ENCODE results near the gene APOM. TPM values are rescaled to one million over a fixed set of nuclear protein-coding genes. Genes with fewer than 3 reads are reported as not detected.
A peak's percentile ranks its signal among the peaks of the same experiment; 100 is the strongest.

APOM gene
- total and polyA plus RNA-seq, 2 of the 4 experiments (the other 2 are of a cell fraction) = 1.4 to 3.8 TPM

- CTCF ChIA-PET = interaction anchor here (0.6 to 1.6 kb wide), 3 partner anchors 11 to 105 kb away, joined by 3 to 5 read pairs (median 4); partner anchors contain the start of genes ATP6V1G2 and GPANK1
- WGBS, 2 experiments (ENCODE audit: extremely low coverage in 2 of 2, insufficient read length in 1 of 2) = 0% methylated on average over 1 of the region's 29 CpGs; no CpG with 5 or more reads in 1 of the 2 experiments
Measured at GRCh38 chr6:31651602-31652191, 4.0 kb upstream of the APOM start.

More at GRCh38 chr6:31651602-31652191, 4.0 kb upstream of the APOM start:
- Histone ChIP-seq H4K91ac (ENCODE audit: insufficient read depth, low read depth, low read length) (peak overlapping the region; percentile 81), H2AK9ac (replicated peaks; ENCODE audit: low read depth, low read length, poor library complexity) (peak overlapping the region; percentile 98), H4K5ac (ENCODE audit: low read depth, low read length) (peak overlapping the region; percentile 16), H3K4me1 (ENCODE audit: control insufficient read depth, insufficient read depth, low read length) (0 out of 2 replicates have a peak, but pooled peaks cover 3% of the 10 kb centered on the region), H2BK15ac (ENCODE audit: low read depth, low read length) (peak overlapping the region; percentile 10; the same call in 1 of the 3 replicates), H3K56ac (ENCODE audit: extremely low read depth, insufficient read depth, low read length) (peak overlapping the region; percentile 62; the same call in 1 of the 2 replicates), H3K79me1 (ENCODE audit: low read depth in 1 of 2, low read length in 2 of 2) (peaks cover 10 to 68% of the 10 kb centered on the region in 2 experiments; a peak in 3 of 4 replicates), H3K9ac (ENCODE audit: low read depth, low read length) (peak overlapping the region; percentile 70), H3K27ac (ENCODE audit: insufficient read depth, low read length) (peak overlapping the region; percentile 88), H3K14ac (replicated peaks; ENCODE audit: low read depth, low read length) (peak overlapping the region; percentile 96), H4K8ac (ENCODE audit: low read depth in 2 of 2, low read length in 2 of 2) (peak overlapping the region; percentile 56 to 96; a peak in 3 of 4 replicates), H3K27me3 (ENCODE audit: control insufficient read depth, insufficient read depth, low read length) (no peaks in the 10 kb centered on the region), H3K36me3 (ENCODE audit: control insufficient read depth, insufficient read depth, low read length) (peaks cover 23% of the 10 kb centered on the region), H3K4ac (ENCODE audit: low read depth, low read length) (peak overlapping the region; percentile 99), H3K9me3 (ENCODE audit: control insufficient read depth, insufficient read depth, low read length) (no peaks in the 10 kb centered on the region), H3K4me3 (ENCODE audit: insufficient read depth, low read depth, low read length) (peak overlapping the region; percentile 59), H3K18ac (ENCODE audit: low read depth, low read length) (peak overlapping the region; percentile 36), H2AFZ (replicated peaks; ENCODE audit: low read length, poor library complexity) (peak overlapping the region; percentile 96), H3K4me2 (ENCODE audit: low read depth, low read length) (peak overlapping the region; percentile 89), H4K20me1 (ENCODE audit: insufficient read depth, low read length) (no peaks in the 10 kb centered on the region), H3K23ac (ENCODE audit: low read depth, low read length) (peak overlapping the region; percentile 91), H2BK120ac (ENCODE audit: low read depth, low read length) (peak overlapping the region; percentile 24; the same call in 1 of the 2 replicates), H2AK5ac (ENCODE audit: low read depth, low read length) (peak overlapping the region; percentile 89), H2BK5ac (ENCODE audit: low read depth, low read length, poor library complexity, severe bottlenecking) (peak overlapping the region; percentile 93), H2BK20ac (ENCODE audit: low read depth, low read length) (no peak overlapping the region), H3K9me1 (ENCODE audit: insufficient read depth, low read length) (peaks cover 8% of the 10 kb centered on the region; the same call in 1 of the 2 replicates)
- DNase-seq (peak; percentile 80), ATAC-seq (ENCODE audit: low read depth) (peak; percentile 59)
- dilution Hi-C loops (cut with HindIII; ENCODE audit: low sequenced_read_pairs, unreplicated experiment) (no loop called here), in situ Hi-C loops (cut with MboI; ENCODE audit: low sequenced_read_pairs) (no loop called here), intact Hi-C loops (cut with micrococcal nuclease) (loop anchor here (1.0 kb wide), 1 partner anchor 31 kb away; the partner anchor contains the start of gene PRRC2A)
- TSS peak; percentile 42 for BruUV-seq (replicated peaks)
- POLR2A ChIA-PET (ENCODE audit: unreplicated experiment) = interaction anchor here (1.2 to 2.5 kb wide), 3 partner anchors 9 to 110 kb away, joined by 3 to 11 read pairs (median 8); partner anchors contain the start of genes C6orf47 and DDX39B
- TF ChIP-seq, protein P1, sequence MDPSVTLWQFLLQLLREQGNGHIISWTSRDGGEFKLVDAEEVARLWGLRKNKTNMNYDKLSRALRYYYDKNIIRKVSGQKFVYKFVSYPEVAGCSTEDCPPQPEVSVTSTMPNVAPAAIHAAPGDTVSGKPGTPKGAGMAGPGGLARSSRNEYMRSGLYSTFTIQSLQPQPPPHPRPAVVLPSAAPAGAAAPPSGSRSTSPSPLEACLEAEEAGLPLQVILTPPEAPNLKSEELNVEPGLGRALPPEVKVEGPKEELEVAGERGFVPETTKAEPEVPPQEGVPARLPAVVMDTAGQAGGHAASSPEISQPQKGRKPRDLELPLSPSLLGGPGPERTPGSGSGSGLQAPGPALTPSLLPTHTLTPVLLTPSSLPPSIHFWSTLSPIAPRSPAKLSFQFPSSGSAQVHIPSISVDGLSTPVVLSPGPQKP (IDR thresholded peaks at IDR 0.05; ENCODE audit: borderline replicate concordance, low read depth, low read length) = 0 out of 2 replicates have a peak, but pooled peaks have one; percentile 29
- TF ChIP-seq CHD1 (IDR thresholded peaks at IDR 0.05; ENCODE audit: low read depth, low read length) (no peak), BHLHE40 (IDR thresholded peaks at IDR 0.05; ENCODE audit: low read depth, low read length) (peak; percentile 93), MXI1 (IDR thresholded peaks at IDR 0.05; ENCODE audit: borderline replicate concordance, low read depth, low read length) (peak; percentile 16; the same call in 1 of the 2 replicates), USF2 (IDR thresholded peaks at IDR 0.05; ENCODE audit: low read depth, low read length) (peak; percentile 33), RFX5 (IDR thresholded peaks at IDR 0.05; ENCODE audit: low read depth, low read length) (no peak)

Data from IMR-90 (cell line).